Liver (tissue), 9 donors: ENCODE data around the gene EZR. TPM values are rescaled to one million over a fixed set of nuclear protein-coding genes. Genes with fewer than 3 reads are reported as not detected.

Experiments used
- DNase-seq: peaks from one replicate; pipeline ENCODE4 v3.0.0-alpha.2; 2017; ENCODE audit warnings: low spot score
- H3K27ac ChIP-seq, 2 donors: one replicate each; pipeline ENCODE4 v1.7.0; 2013; ENCODE audit warnings: inconsistent platforms in 2 of 2, low read length in 2 of 2, control low read depth in 1 of 2, low read depth in 1 of 2, mild to moderate bottlenecking in 1 of 2
- H3K27me3 ChIP-seq, 4 donors: one replicate each; pipeline versions ENCODE4 v1.6.1 to v1.7.0; 2013; ENCODE audit warnings: low read length in 3 of 4, inconsistent platforms in 1 of 4, mild to moderate bottlenecking in 1 of 4, moderate library complexity in 1 of 4; ENCODE audit not compliant: control insufficient read depth in 4 of 4, insufficient read depth in 4 of 4
- H3K36me3 ChIP-seq, 4 donors: one replicate each; pipeline versions ENCODE4 v1.6.1 to v1.7.0; 2013; ENCODE audit warnings: low read length in 3 of 4, mild to moderate bottlenecking in 3 of 4, low read depth in 1 of 4, moderate library complexity in 1 of 4; ENCODE audit not compliant: control insufficient read depth in 4 of 4, insufficient read depth in 3 of 4
- H3K4me1 ChIP-seq, 4 donors: one replicate each; pipeline versions ENCODE4 v1.6.1 to v1.7.0; 2013; ENCODE audit warnings: low read length in 3 of 4, mild to moderate bottlenecking in 3 of 4, moderate library complexity in 1 of 4; ENCODE audit not compliant: control insufficient read depth in 4 of 4, insufficient read depth in 4 of 4
- H3K4me3 ChIP-seq, 3 donors: one replicate each; pipeline versions ENCODE4 v1.6.1 to v1.7.0; 2013; ENCODE audit warnings: low read length in 3 of 3, control low read depth in 1 of 3, low read depth in 1 of 3, mild to moderate bottlenecking in 1 of 3
- H3K9ac ChIP-seq, 2 donors: one replicate each; pipeline ENCODE4 v1.7.0; 2013; ENCODE audit warnings: low read length in 2 of 2, mild to moderate bottlenecking in 2 of 2, moderate library complexity in 2 of 2, control low read depth in 1 of 2, low read depth in 1 of 2
- H3K9me3 ChIP-seq, 4 donors: one replicate each; pipeline versions ENCODE4 v1.6.1 to v1.7.0; 2013; ENCODE audit warnings: low read length in 3 of 4; ENCODE audit not compliant: control insufficient read depth in 4 of 4
- ATF3 ChIP-seq: IDR thresholded peaks from 2 replicates; pipeline ENCODE4 v1.6.1; 2016; ENCODE audit warnings: antibody characterized with exemption
- CTCF ChIP-seq: fragments of 150-350 bp; IDR thresholded peaks from 2 replicates; pipeline ENCODE4 v1.5.1; 2017; ENCODE audit warnings: improper control_type of control experiment, low read depth, low read length; ENCODE audit not compliant: missing input control
- EGR1 ChIP-seq, 2 donors: IDR thresholded peaks; 2 replicates each; pipeline ENCODE4 v1.6.1; 2016 to 2018; ENCODE audit warnings: antibody characterized with exemption in 2 of 2, low read depth in 2 of 2
- FOXA1 ChIP-seq: IDR thresholded peaks from 2 replicates; pipeline ENCODE4 v1.6.1; 2016; ENCODE audit warnings: antibody characterized with exemption
- FOXA2 ChIP-seq: IDR thresholded peaks from 2 replicates; pipeline ENCODE4 v1.6.1; 2016; ENCODE audit warnings: antibody characterized with exemption
- HNF4A ChIP-seq, 2 donors: conservative IDR thresholded peaks; 2 replicates each; pipeline ENCODE4 v1.6.1; 2016; ENCODE audit warnings: antibody characterized with exemption in 2 of 2, mild to moderate bottlenecking in 2 of 2
- HNF4G ChIP-seq: IDR thresholded peaks from 2 replicates; pipeline ENCODE4 v1.6.1; 2016; ENCODE audit warnings: antibody characterized with exemption
- RAD21 ChIP-seq, 2 donors: IDR thresholded peaks; 2 replicates each; pipeline ENCODE4 v1.6.1; 2016; ENCODE audit warnings: antibody characterized with exemption in 2 of 2, mild to moderate bottlenecking in 2 of 2
- RXRA ChIP-seq, 2 donors: IDR thresholded peaks; 2 replicates each; pipeline ENCODE4 v1.6.1; 2017 to 2018; ENCODE audit warnings: antibody characterized with exemption in 2 of 2, mild to moderate bottlenecking in 1 of 2
- SP1 ChIP-seq: IDR thresholded peaks from 2 replicates; pipeline ENCODE4 v1.6.1; 2018; ENCODE audit warnings: antibody characterized with exemption, mild to moderate bottlenecking
- TAF1 ChIP-seq: conservative IDR thresholded peaks from 2 replicates; pipeline ENCODE4 v1.6.1; 2016; ENCODE audit warnings: antibody characterized with exemption, mild to moderate bottlenecking
- WGBS: extraction: QIAGEN DNeasy Blood & Tissue Kit; methylation state at CpG from one replicate; pipeline ENCODE4 v1.1.7; 2013; 5-methylcytosine and 5-hydroxymethylcytosine counted together
- polyA plus RNA-seq, 2 donors: library from polyadenylated mRNA; stranded (reverse) in 1 of 2; unstranded in 1 of 2; fragments of 200-250 nt in 1 of 2; fragments of >200 nt in 1 of 2; fragmentation: Nextera tagmentation in 1 of 2; extraction: Ambion mirVana in 1 of 2; gene quantifications; one replicate each; pipeline versions ENCODE4 v1.2.1 to v1.2.3, GENCODE V29; 2013 to 2015
- total RNA-seq, 2 donors: library from RNA; depleted of rRNA; stranded (reverse); fragments of >200 nt; gene quantifications; one replicate each; pipeline ENCODE4 v1.2.3, GENCODE V29; 2014
- TF ChIP-seq, protein P1 (sequence below): IDR thresholded peaks from 2 replicates; pipeline ENCODE4 v1.6.1; 2016; ENCODE audit warnings: antibody characterized with exemption, mild to moderate bottlenecking
- donor health status: healthy.
- donor health status: healthy.
- donor health status: healthy.
- donor health status: healthy.
- donor health status: healthy.

Gene EZR
- total and polyA plus RNA-seq, 4 donors, result 22.0 to 35.4 (median 25.4) TPM

- TF ChIP-seq EGR1 (IDR thresholded peaks at IDR 0.05; ENCODE audit: low read depth in 2 of 2), result no peak
- no peak for TF ChIP-seq FOXA1
- no peak for TF ChIP-seq TAF1
These were observed 51.5 kb downstream of the EZR start (continued) for GRCh38 chr6:158767709-158768108.

DNA sequence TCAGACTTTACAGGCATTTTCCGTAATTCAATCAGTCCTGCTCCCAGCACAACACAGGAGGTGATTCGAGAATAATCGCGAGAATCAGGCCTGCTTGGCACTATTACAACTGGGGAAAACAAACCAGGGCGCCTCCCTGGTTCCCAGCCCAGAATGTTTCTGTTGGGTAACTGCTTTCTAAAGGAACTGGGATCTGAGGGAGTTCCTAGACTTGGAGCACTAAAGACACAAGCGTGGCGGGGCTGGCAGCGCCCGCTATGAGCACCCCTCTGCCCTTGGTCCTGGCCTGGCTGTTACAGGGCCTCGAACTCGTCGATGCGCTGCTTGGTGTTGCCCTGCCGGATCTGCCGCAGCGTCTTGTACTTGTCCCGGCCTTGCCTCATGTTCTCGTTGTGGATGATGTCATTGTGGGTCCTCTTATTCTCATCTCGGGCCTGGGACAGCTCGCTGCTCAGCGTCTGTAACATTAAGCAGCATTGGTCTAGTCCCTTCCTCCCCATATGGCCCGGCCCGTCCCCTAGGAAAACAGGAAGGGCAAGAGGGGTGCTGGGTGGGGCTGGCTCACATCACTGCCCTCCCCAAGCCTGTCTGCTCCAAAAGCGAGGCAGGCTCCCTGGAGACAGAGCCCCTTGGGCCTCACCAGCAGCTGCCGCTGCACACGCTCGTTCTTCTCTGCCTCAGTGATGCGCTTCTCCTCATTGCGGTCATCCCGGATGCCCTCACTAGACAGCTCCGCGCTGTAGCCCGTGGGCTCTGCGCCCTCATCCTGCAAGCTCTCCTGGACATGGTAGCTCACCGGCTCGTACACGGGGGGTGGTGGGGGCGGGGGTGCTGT, 52.3 kb downstream of the EZR start:
- 93% methylated on average over 38 of the region's 38 CpGs for WGBS
- Histone ChIP-seq H3K36me3 (peaks cover 25 to 74% (median 59%) of the 10 kb centered on the region in 4 donors), H3K4me3 (no peak overlapping the region), H3K9ac (no peak overlapping the region), H3K9me3 (no peaks in the 10 kb centered on the region), H3K27me3 (no peaks in the 10 kb centered on the region), H3K4me1 (no peaks in the 10 kb centered on the region), H3K27ac (no peak overlapping the region)
- no peak for DNase-seq
- TF ChIP-seq SP1 (no peak), RXRA (IDR thresholded peaks at IDR 0.05) (no peak), TAF1 (no peak), ATF3 (no peak), CTCF (no peak), HNF4A (conservative IDR thresholded peaks at IDR 0.05) (no peak), HNF4G (no peak), FOXA1 (no peak), RAD21 (IDR thresholded peaks at IDR 0.05) (no peak)
- TF ChIP-seq, protein P1, sequence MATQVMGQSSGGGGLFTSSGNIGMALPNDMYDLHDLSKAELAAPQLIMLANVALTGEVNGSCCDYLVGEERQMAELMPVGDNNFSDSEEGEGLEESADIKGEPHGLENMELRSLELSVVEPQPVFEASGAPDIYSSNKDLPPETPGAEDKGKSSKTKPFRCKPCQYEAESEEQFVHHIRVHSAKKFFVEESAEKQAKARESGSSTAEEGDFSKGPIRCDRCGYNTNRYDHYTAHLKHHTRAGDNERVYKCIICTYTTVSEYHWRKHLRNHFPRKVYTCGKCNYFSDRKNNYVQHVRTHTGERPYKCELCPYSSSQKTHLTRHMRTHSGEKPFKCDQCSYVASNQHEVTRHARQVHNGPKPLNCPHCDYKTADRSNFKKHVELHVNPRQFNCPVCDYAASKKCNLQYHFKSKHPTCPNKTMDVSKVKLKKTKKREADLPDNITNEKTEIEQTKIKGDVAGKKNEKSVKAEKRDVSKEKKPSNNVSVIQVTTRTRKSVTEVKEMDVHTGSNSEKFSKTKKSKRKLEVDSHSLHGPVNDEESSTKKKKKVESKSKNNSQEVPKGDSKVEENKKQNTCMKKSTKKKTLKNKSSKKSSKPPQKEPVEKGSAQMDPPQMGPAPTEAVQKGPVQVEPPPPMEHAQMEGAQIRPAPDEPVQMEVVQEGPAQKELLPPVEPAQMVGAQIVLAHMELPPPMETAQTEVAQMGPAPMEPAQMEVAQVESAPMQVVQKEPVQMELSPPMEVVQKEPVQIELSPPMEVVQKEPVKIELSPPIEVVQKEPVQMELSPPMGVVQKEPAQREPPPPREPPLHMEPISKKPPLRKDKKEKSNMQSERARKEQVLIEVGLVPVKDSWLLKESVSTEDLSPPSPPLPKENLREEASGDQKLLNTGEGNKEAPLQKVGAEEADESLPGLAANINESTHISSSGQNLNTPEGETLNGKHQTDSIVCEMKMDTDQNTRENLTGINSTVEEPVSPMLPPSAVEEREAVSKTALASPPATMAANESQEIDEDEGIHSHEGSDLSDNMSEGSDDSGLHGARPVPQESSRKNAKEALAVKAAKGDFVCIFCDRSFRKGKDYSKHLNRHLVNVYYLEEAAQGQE, result no peak

DNA sequence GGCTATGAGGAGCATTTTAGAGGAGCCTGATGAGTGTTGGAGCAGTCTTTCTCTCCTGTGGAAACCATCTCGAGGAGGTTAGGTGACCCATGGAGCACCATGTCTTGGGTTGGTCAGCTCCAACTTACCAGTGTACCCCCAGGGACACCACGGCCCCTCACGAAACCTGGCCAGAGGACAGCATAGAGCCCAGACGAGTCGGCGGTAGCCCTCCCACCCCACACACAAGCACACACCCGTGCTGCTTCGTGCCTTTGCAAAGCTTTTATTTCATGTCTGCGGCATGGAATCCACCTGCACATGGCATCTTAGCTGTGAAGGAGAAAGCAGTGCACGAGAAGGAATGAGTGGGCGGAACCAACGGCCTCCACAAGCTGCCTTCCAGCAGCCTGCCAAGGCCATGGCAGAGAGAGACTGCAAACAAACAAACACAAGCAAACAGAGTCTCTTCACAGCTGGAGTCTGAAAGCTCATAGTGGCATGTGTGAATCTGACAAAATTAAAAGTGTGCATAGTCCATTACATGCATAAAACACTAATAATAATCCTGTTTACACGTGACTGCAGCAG, 53.6 kb downstream of the EZR start:
- Histone ChIP-seq H3K27ac (no peak overlapping the region), H3K4me3 (no peak overlapping the region), H3K4me1 (no peaks in the 10 kb centered on the region), H3K27me3 (no peaks in the 10 kb centered on the region), H3K36me3 (peaks cover 18 to 62% (median 50%) of the 10 kb centered on the region in 4 donors), H3K9me3 (no peaks in the 10 kb centered on the region), H3K9ac (no peak overlapping the region)
- TF ChIP-seq RXRA (IDR thresholded peaks at IDR 0.05), result no peak
- TF ChIP-seq FOXA2, result no peak
- TF ChIP-seq RAD21 (IDR thresholded peaks at IDR 0.05), result no peak
- no peak for TF ChIP-seq SP1
- no peak for TF ChIP-seq EGR1 (IDR thresholded peaks at IDR 0.05; ENCODE audit: low read depth in 2 of 2)
- no peak for DNase-seq
- 91% methylated on average over 13 of the region's 13 CpGs for WGBS
